GM23248 (cell line): ENCODE results near the gene MACROD2.

Source experiments
- EZH2 ChIP-seq: fragments of 200-600 bp; sonication (generic); IDR thresholded peaks from 2 replicates; pipeline ENCODE4 v1.6.1; 2018; ENCODE audit warnings: antibody characterized with exemption, mild to moderate bottlenecking; ENCODE audit not compliant: insufficient read depth, poor library complexity, severe bottlenecking
- EZH2phosphoT487 ChIP-seq: fragments of 200-600 bp; sonication (generic); IDR thresholded peaks from 2 replicates; pipeline ENCODE4 v1.6.1; 2018; ENCODE audit warnings: antibody characterized with exemption, moderate library complexity, mild to moderate bottlenecking, low read depth; ENCODE audit not compliant: insufficient read depth

DNA sequence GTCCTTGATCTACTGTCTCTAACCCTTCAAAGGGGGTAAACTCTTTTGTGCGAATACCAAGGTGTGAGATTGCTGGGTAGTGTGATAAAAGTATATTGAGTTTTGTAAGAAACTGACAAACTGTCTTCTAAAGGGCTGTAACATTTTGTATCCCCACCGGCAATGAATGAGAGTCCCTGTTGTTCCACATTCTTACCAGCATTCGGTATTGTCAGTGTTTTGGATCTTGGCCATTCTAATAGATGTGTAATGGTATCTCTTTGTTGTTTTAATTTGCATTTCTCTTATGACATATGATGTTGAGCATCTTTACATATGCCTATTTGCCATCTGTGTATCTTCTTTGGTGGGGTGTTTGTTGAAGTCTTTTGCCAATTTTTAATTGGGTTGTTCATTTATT, 1487.2 kb downstream of the MACROD2 start:
- TF ChIP-seq EZH2 (no peak), EZH2phosphoT487 (no peak)
